Neural cell (in vitro differentiated cells): ENCODE data around the gene TUBA4B. TPM values are rescaled to one million over a fixed set of nuclear protein-coding genes. Genes with fewer than 3 reads are reported as not detected.

Experiments
- H2AFZ ChIP-seq: fragments of 200-600, 300-800 bp; sonication (generic), shearing (Covaris generic); 2 replicates; pipeline ENCODE4 v1.6.0; 2014; ENCODE audit warnings: low read depth, mild to moderate bottlenecking, antibody characterized with exemption, low read length, moderate library complexity
- H3F3A ChIP-seq: fragments of 200-600 bp; shearing (Covaris generic); 2 replicates; pipeline ENCODE4 v1.6.1; 2016; ENCODE audit warnings: mild to moderate bottlenecking, moderate library complexity, mixed read lengths, antibody characterized with exemption, low read length; ENCODE audit not compliant: insufficient read depth, poor library complexity, severe bottlenecking
- H3K27ac ChIP-seq: fragments of 200-600, 300-800 bp; sonication (generic), shearing (Covaris generic); 2 replicates; pipeline ENCODE4 v1.5.1; 2014; ENCODE audit warnings: mild to moderate bottlenecking, low read length, moderate library complexity
- H3K27me3 ChIP-seq: fragments of 300-800, 200-600 bp; sonication (generic), shearing (Covaris generic); 2 replicates; pipeline ENCODE4 v1.6.0; 2014; ENCODE audit warnings: mild to moderate bottlenecking, low read depth, low read length, moderate library complexity; ENCODE audit not compliant: insufficient read depth
- H3K36me3 ChIP-seq: fragments of 300-800, 200-600 bp; sonication (generic), shearing (Covaris generic); 2 replicates; pipeline ENCODE4 v1.5.1; 2014; ENCODE audit warnings: mild to moderate bottlenecking, antibody characterized with exemption, low read length, moderate library complexity; ENCODE audit not compliant: insufficient read depth
- H3K4me2 ChIP-seq: fragments of 300-800, 200-600 bp; sonication (generic), shearing (Covaris generic); 2 replicates; pipeline ENCODE4 v1.6.0; 2014; ENCODE audit warnings: mild to moderate bottlenecking, low read length
- H3K4me3 ChIP-seq: fragments of 300-800, 200-600 bp; sonication (generic), shearing (Covaris generic); 2 replicates; pipeline ENCODE4 v1.5.1; 2014; ENCODE audit warnings: mild to moderate bottlenecking, low read length, moderate library complexity
- H3K79me2 ChIP-seq: fragments of 200-600 bp; shearing (Covaris generic); replicated peaks from 2 replicates; pipeline ENCODE4 v1.6.0; 2014; ENCODE audit warnings: mild to moderate bottlenecking, low read length, moderate library complexity; ENCODE audit not compliant: insufficient read depth
- H3K9ac ChIP-seq: fragments of 300-800, 200-600 bp; sonication (generic), shearing (Covaris generic); 2 replicates; pipeline ENCODE4 v1.6.1; 2016; ENCODE audit warnings: mild to moderate bottlenecking, low read length, mixed read lengths
- H3K9me2 ChIP-seq: fragments of 200-600 bp; shearing (Covaris generic); 2 replicates; pipeline ENCODE4 v1.6.1; 2016; ENCODE audit warnings: mild to moderate bottlenecking, low read length, mixed read lengths; ENCODE audit not compliant: insufficient read depth
- H3K9me3 ChIP-seq: fragments of 200-600, 300-800 bp; sonication (generic), shearing (Covaris generic); 2 replicates; pipeline ENCODE4 v1.6.1; 2016; ENCODE audit warnings: mild to moderate bottlenecking, mixed run types, low read length, moderate library complexity, mixed read lengths
- H4K20me1 ChIP-seq: fragments of 200-600 bp; shearing (Covaris generic); 2 replicates; pipeline ENCODE4 v1.6.1; 2016; ENCODE audit warnings: mild to moderate bottlenecking, mixed run types; ENCODE audit not compliant: insufficient read depth
- CTCF ChIP-seq: fragments of 450-650 bp; IDR thresholded peaks from 2 replicates; pipeline ENCODE4 v1.5.1; 2014; ENCODE audit warnings: antibody characterized with exemption, mild to moderate bottlenecking, moderate library complexity; ENCODE audit not compliant: poor library complexity, severe bottlenecking
- EP300 ChIP-seq: fragments of 450-650 bp; conservative IDR thresholded peaks from 2 replicates; pipeline ENCODE4 v1.6.1; 2014; ENCODE audit warnings: antibody characterized with exemption, mild to moderate bottlenecking, moderate library complexity; ENCODE audit not compliant: poor library complexity, severe bottlenecking
- EZH2 ChIP-seq: fragments of 200-600, 300-800 bp; shearing (Covaris generic), sonication (generic); IDR thresholded peaks from 2 replicates; pipeline ENCODE4 v1.6.1; 2014; ENCODE audit warnings: antibody characterized with exemption, low read length, borderline replicate concordance, mild to moderate bottlenecking; ENCODE audit not compliant: insufficient read depth, poor library complexity, severe bottlenecking
- MXI1 ChIP-seq: fragments of 450-650 bp; conservative IDR thresholded peaks from 2 replicates; pipeline ENCODE4 v1.6.1; 2014; ENCODE audit warnings: antibody characterized with exemption, mild to moderate bottlenecking; ENCODE audit not compliant: poor library complexity, severe bottlenecking
- POLR2AphosphoS5 ChIP-seq: IDR thresholded peaks from 2 replicates; pipeline ENCODE4 v1.6.1; 2012
- RAD21 ChIP-seq: fragments of 450-650 bp; conservative IDR thresholded peaks from 2 replicates; pipeline ENCODE4 v1.6.1; 2014; ENCODE audit warnings: antibody characterized with exemption, mild to moderate bottlenecking, moderate library complexity
- REST ChIP-seq: IDR thresholded peaks from 2 replicates; pipeline ENCODE4 v1.6.1; 2012; ENCODE audit warnings: borderline replicate concordance
- SMC3 ChIP-seq: fragments of 450-650 bp; conservative IDR thresholded peaks from 2 replicates; pipeline ENCODE4 v1.6.1; 2014; ENCODE audit warnings: antibody characterized with exemption, mild to moderate bottlenecking, moderate library complexity; ENCODE audit not compliant: poor library complexity
- TAF1 ChIP-seq: IDR thresholded peaks from 2 replicates; pipeline ENCODE4 v1.6.1; 2012; ENCODE audit warnings: low read depth
- polyA plus RNA-seq: library from polyadenylated mRNA; depleted of rRNA; stranded (reverse); fragments of >200 nt; gene quantifications from 2 replicates; pipeline ENCODE4 v1.2.3, GENCODE V29; 2014

TUBA4B gene
- polyA plus RNA-seq, 1 donor from 2014 or later: not detected

GRCh38 chr2:219298759-219299371 is 45.8 kb downstream of the TUBA4B start:
- Histone ChIP-seq H3K36me3 (peaks cover 5% of the 10 kb centered on the region), H3K9me2 (no peaks in the 10 kb centered on the region), H2AFZ (no peak overlapping the region), H3F3A (no peaks in the 10 kb centered on the region), H3K4me2 (no peak overlapping the region), H4K20me1 (no peaks in the 10 kb centered on the region), H3K27ac (no peak overlapping the region), H3K9ac (no peak overlapping the region), H3K79me2 (no peaks in the 10 kb centered on the region), H3K27me3 (no peaks in the 10 kb centered on the region), H3K4me3 (no peak overlapping the region), H3K9me3 (no peaks in the 10 kb centered on the region)
- TF ChIP-seq SMC3 (peak; percentile 82), POLR2AphosphoS5 (no peak), CTCF (peak; percentile 84), RAD21 (peak; percentile 72), TAF1 (no peak), MXI1 (no peak), EZH2 (no peak), REST (no peak), EP300 (no peak)

DNA sequence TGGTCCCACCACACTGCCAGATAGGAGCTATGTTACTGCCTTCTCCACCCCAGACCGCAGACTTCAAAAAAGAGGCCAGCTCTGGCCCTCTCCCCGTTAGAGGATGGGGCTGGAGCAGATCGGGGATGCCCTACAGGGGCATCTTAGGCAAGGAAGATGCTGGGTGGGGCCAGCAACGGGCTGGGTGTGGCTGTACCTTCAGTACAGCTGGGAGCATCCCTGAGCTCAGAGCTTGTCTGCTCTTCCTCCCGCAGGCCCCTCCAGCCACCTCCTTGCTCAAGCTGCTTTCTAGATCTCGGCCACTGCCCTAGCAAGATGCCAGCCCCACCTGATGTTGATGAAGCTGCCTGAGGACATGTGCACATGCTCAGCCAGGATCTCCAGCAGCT is 46.3 kb downstream of the TUBA4B start:
- Histone ChIP-seq H4K20me1 (no peaks in the 10 kb centered on the region), H3K27me3 (no peaks in the 10 kb centered on the region), H3F3A (no peaks in the 10 kb centered on the region), H3K79me2 (no peaks in the 10 kb centered on the region), H3K9ac (no peak overlapping the region), H3K36me3 (peaks cover 5% of the 10 kb centered on the region), H3K4me3 (no peak overlapping the region), H2AFZ (no peak overlapping the region), H3K9me2 (no peaks in the 10 kb centered on the region), H3K9me3 (no peaks in the 10 kb centered on the region), H3K4me2 (no peak overlapping the region), H3K27ac (no peak overlapping the region)
- TF ChIP-seq MXI1: no peak
- no peak for TF ChIP-seq REST
- TF ChIP-seq EP300: no peak
- no peak for TF ChIP-seq SMC3
- TF ChIP-seq POLR2AphosphoS5: no peak
- TF ChIP-seq CTCF: no peak
- no peak for TF ChIP-seq EZH2
- no peak for TF ChIP-seq RAD21
- no peak for TF ChIP-seq TAF1
